ENCODE results near the gene ZFAND3.

ZFAND3 gene

DNA sequence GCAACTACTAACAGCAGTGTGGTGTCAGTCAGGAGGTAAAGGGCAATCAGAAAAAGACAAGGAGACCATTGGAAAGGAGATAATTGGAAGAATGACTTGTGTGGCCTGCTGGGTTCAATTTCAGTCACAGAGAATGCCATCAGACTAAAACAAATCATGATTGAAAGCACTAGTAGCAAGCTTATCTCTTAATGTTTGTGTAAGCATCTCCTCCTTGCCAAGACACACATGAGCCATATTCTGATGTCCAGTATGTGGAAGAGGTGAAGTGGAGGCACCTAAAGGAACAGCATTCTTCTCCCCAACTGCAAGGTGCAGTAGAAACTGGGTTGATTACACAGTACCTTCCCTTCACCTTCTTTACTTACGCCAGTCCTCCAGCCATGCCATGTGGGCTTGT is 287.5 kb downstream of the ZFAND3 start:
- no peak overlapping the region for H3K9ac ChIP-seq (ENCODE audit: low read length)
- TF ChIP-seq, protein P1, sequence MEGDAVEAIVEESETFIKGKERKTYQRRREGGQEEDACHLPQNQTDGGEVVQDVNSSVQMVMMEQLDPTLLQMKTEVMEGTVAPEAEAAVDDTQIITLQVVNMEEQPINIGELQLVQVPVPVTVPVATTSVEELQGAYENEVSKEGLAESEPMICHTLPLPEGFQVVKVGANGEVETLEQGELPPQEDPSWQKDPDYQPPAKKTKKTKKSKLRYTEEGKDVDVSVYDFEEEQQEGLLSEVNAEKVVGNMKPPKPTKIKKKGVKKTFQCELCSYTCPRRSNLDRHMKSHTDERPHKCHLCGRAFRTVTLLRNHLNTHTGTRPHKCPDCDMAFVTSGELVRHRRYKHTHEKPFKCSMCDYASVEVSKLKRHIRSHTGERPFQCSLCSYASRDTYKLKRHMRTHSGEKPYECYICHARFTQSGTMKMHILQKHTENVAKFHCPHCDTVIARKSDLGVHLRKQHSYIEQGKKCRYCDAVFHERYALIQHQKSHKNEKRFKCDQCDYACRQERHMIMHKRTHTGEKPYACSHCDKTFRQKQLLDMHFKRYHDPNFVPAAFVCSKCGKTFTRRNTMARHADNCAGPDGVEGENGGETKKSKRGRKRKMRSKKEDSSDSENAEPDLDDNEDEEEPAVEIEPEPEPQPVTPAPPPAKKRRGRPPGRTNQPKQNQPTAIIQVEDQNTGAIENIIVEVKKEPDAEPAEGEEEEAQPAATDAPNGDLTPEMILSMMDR (IDR thresholded peaks at IDR 0.05; ENCODE audit: low read length): no peak
- TF ChIP-seq EZH2phosphoT487 (IDR thresholded peaks at IDR 0.05; ENCODE audit: low read length) (no peak), EZH2 (optimal IDR thresholded peaks at IDR 0.05; ENCODE audit: low read depth, low read length) (no peak)
- no peak overlapping the region for H3K4me2 ChIP-seq (ENCODE audit: low read depth, low read length)
- H4K20me1 ChIP-seq (ENCODE audit: insufficient read depth, low read length): no peaks in the 10 kb centered on the region
- H3K4me1 ChIP-seq (ENCODE audit: low read length): no peaks in the 10 kb centered on the region
- no peak for DNase-seq
- H3K27ac ChIP-seq (ENCODE audit: low read length): no peak overlapping the region
- no peaks in the 10 kb centered on the region for H3F3A ChIP-seq (ENCODE audit: insufficient read depth, low read length)
- H3K79me2 ChIP-seq (ENCODE audit: low read length): no peaks in the 10 kb centered on the region
- H3K36me3 ChIP-seq (replicated peaks; ENCODE audit: insufficient read depth, low read length): no peaks in the 10 kb centered on the region
- H3K27me3 ChIP-seq (replicated peaks; ENCODE audit: insufficient read depth, low read length): no peaks in the 10 kb centered on the region
- H2AFZ ChIP-seq (ENCODE audit: low read length): no peak overlapping the region
- H3K4me3 ChIP-seq (ENCODE audit: low read length): no peak overlapping the region
- no peaks in the 10 kb centered on the region for H3K9me3 ChIP-seq (replicated peaks; ENCODE audit: insufficient read depth, low read length)
- no peaks in the 10 kb centered on the region for H3K9me2 ChIP-seq (replicated peaks; ENCODE audit: insufficient read depth, low read length)

DNA sequence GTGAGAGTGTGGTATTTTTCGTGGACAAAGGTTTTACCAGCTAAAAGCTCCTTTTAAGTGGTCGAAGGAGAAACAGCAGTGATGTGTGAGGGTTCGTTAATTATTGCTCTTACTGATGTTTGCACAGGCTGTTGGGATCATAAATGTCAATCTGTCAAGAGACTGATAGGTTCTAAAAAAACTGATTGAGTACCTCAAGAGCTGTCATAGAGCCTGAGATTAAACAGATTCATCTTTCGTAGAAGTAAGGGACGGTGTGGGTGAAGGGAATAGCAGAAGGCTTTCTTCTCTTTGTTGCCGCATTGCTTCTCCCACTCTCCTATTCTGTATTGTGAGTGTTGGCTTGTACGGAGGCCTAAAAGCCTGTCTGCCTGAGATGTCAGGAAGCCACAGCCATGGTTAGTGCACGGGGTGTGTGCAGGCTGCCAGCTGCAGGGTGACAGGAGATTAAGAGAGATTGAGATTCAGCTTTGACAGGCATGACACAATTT is 291.0 kb downstream of the ZFAND3 start:
- no peaks in the 10 kb centered on the region for H3K36me3 ChIP-seq (replicated peaks; ENCODE audit: insufficient read depth, low read length)
- no peak overlapping the region for H3K4me3 ChIP-seq (ENCODE audit: low read length)
- H3K4me1 ChIP-seq (ENCODE audit: low read length): no peaks in the 10 kb centered on the region
- no peaks in the 10 kb centered on the region for H3K79me2 ChIP-seq (ENCODE audit: low read length)
- H3K9me3 ChIP-seq (replicated peaks; ENCODE audit: insufficient read depth, low read length): no peaks in the 10 kb centered on the region
- no peaks in the 10 kb centered on the region for H3K9me2 ChIP-seq (replicated peaks; ENCODE audit: insufficient read depth, low read length)
- no peak overlapping the region for H2AFZ ChIP-seq (ENCODE audit: low read length)
- no peaks in the 10 kb centered on the region for H3F3A ChIP-seq (ENCODE audit: insufficient read depth, low read length)
- H3K4me2 ChIP-seq (ENCODE audit: low read depth, low read length): no peak overlapping the region
- H4K20me1 ChIP-seq (ENCODE audit: insufficient read depth, low read length): no peaks in the 10 kb centered on the region
- TF ChIP-seq EZH2 (optimal IDR thresholded peaks at IDR 0.05; ENCODE audit: low read depth, low read length) (no peak), EZH2phosphoT487 (IDR thresholded peaks at IDR 0.05; ENCODE audit: low read length) (no peak)
- TF ChIP-seq, protein P1 (IDR thresholded peaks at IDR 0.05; ENCODE audit: low read length): no peak
- H3K9ac ChIP-seq (ENCODE audit: low read length): no peak overlapping the region
- no peak for DNase-seq
- no peaks in the 10 kb centered on the region for H3K27me3 ChIP-seq (replicated peaks; ENCODE audit: insufficient read depth, low read length)
- H3K27ac ChIP-seq (ENCODE audit: low read length): no peak overlapping the region

DNA sequence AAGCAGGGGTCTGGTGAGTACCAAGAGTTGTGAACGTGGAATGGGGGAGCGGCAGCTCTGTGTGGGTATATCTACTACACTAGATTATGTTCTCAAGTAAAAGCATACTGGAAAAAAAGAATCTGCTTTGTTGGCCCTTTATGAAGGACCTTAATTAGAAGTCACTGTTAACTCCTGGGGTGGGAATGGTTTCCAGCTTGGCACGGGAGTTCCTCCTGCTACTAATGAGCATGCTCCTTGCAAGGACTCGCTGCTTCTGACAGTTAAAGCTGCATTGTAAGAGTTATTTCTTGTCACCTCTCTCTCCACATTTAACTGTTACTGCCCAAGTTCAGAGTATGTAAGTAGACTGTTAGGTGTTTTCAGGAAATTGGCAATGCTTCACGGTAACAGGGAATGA is 292.7 kb downstream of the ZFAND3 start:
- H3K79me2 ChIP-seq (ENCODE audit: low read length): no peaks in the 10 kb centered on the region
- no peaks in the 10 kb centered on the region for H4K20me1 ChIP-seq (ENCODE audit: insufficient read depth, low read length)
- no peak overlapping the region for H3K27ac ChIP-seq (ENCODE audit: low read length)
- no peak overlapping the region for H2AFZ ChIP-seq (ENCODE audit: low read length)
- H3K9me2 ChIP-seq (replicated peaks; ENCODE audit: insufficient read depth, low read length): no peaks in the 10 kb centered on the region
- H3K4me3 ChIP-seq (ENCODE audit: low read length): no peak overlapping the region
- H3K9ac ChIP-seq (ENCODE audit: low read length): no peak overlapping the region
- H3K9me3 ChIP-seq (replicated peaks; ENCODE audit: insufficient read depth, low read length): no peaks in the 10 kb centered on the region
- no peak for DNase-seq
- TF ChIP-seq, protein P1 (IDR thresholded peaks at IDR 0.05; ENCODE audit: low read length): no peak
- H3K36me3 ChIP-seq (replicated peaks; ENCODE audit: insufficient read depth, low read length): no peaks in the 10 kb centered on the region
- no peaks in the 10 kb centered on the region for H3K27me3 ChIP-seq (replicated peaks; ENCODE audit: insufficient read depth, low read length)
- H3F3A ChIP-seq (ENCODE audit: insufficient read depth, low read length): no peaks in the 10 kb centered on the region
- H3K4me1 ChIP-seq (ENCODE audit: low read length): no peaks in the 10 kb centered on the region
- no peak overlapping the region for H3K4me2 ChIP-seq (ENCODE audit: low read depth, low read length)
